GM12878 (cell line): ENCODE measurements around the gene ZNF331. TPM values are rescaled to one million over a fixed set of nuclear protein-coding genes. Genes with fewer than 3 reads are reported as not detected.
A peak's percentile ranks its signal among the peaks of the same experiment; 100 is the strongest.

Source experiments
- ATAC-seq: fragments of 200-7000 bp; cut with Tn5 transposase; 3 replicates; pipeline ENCODE4 v1.9.1; 2020; ENCODE audit warnings: mild to moderate bottlenecking, moderate library complexity
- BruUV-seq: library from RNA; stranded (reverse); fragments of 400-500 nt; replicated peaks from 2 replicates; lab custom pipeline; 2021; lab: Mats Ljungman, UMichigan
- CTCF ChIA-PET: fragments of 300-600 bp; sonication (Branson Sonifier 250); formaldehyde crosslinking; extraction: SDS; loops from one replicate; lab custom pipeline; 2021; ENCODE audit warnings: inconsistent platforms; lab: Yijun Ruan, JAX
- POLR2A ChIA-PET: fragments of 350-600 bp; formaldehyde crosslinking; extraction: SDS; loops from one replicate; lab custom pipeline; 2021; ENCODE audit warnings: inconsistent platforms; lab: Charles Lee
- RAD21 ChIA-PET: fragments of 300-600 bp; sonication (Branson Sonifier 250); formaldehyde crosslinking; loops from one replicate; lab custom pipeline; 2023; ENCODE audit warnings: antibody characterized with exemption; ENCODE audit not compliant: unreplicated experiment; lab: Charles Lee
- SMC1A ChIA-PET: fragments of 300-600 bp; sonication (Branson Sonifier 250); formaldehyde crosslinking; loops from one replicate; lab custom pipeline; 2023; ENCODE audit not compliant: unreplicated experiment, uncharacterized antibody; lab: Charles Lee
- DNase-seq: peaks from one replicate; pipeline ENCODE4 v3.0.0-alpha.2; 2011; ENCODE audit warnings: low read depth, low spot score
- FAIRE-seq: peaks from 3 replicates; lab custom pipeline; 2011; peaks lifted over from hg19 to GRCh38; lab: Jason Lieb, UNC
- H2AFZ ChIP-seq: 2 replicates; pipeline ENCODE4 v1.6.0; 2011; ENCODE audit warnings: low read depth, low read length, control low read depth; ENCODE audit not compliant: control insufficient read depth
- H3K27ac ChIP-seq: 2 replicates; pipeline ENCODE4 v1.5.1; 2011; ENCODE audit warnings: control low read depth; ENCODE audit not compliant: control insufficient read depth, insufficient read depth
- H3K27me3 ChIP-seq, 2 experiments: replicated peaks in 1 of 2; 2 replicates each; pipeline versions ENCODE4 v1.6.0 to v1.6.1; 2011; ENCODE audit warnings: low read length in 1 of 2; ENCODE audit not compliant: control insufficient read depth in 2 of 2, insufficient read depth in 2 of 2
- H3K36me3 ChIP-seq, 2 experiments: 2 replicates each; pipeline ENCODE4 v1.5.1; 2011; ENCODE audit warnings: low read length in 1 of 2; ENCODE audit not compliant: control insufficient read depth in 2 of 2, insufficient read depth in 2 of 2
- H3K4me1 ChIP-seq: 2 replicates; pipeline ENCODE4 v1.6.1; 2011; ENCODE audit warnings: mild to moderate bottlenecking, low read length, moderate library complexity, mixed read lengths; ENCODE audit not compliant: control insufficient read depth, insufficient read depth
- H3K4me2 ChIP-seq: 2 replicates; pipeline ENCODE4 v1.6.0; 2011; ENCODE audit warnings: control low read depth; ENCODE audit not compliant: control insufficient read depth, insufficient read depth
- H3K4me3 ChIP-seq: fragments of 200-600 bp; sonication (generic); 2 replicates; pipeline ENCODE4 v1.5.1; 2016
- H3K79me2 ChIP-seq: 2 replicates; pipeline ENCODE4 v1.6.0; 2011; ENCODE audit warnings: low read length; ENCODE audit not compliant: control insufficient read depth, insufficient read depth
- H3K9ac ChIP-seq: 2 replicates; pipeline ENCODE4 v1.8.0; 2011; ENCODE audit warnings: low read length, control low read depth, mixed read lengths; ENCODE audit not compliant: control insufficient read depth, insufficient read depth
- H3K9me3 ChIP-seq: replicated peaks from 3 replicates; pipeline ENCODE4 v1.5.1; 2011; ENCODE audit warnings: mild to moderate bottlenecking, low read length; ENCODE audit not compliant: control insufficient read depth, insufficient read depth
- H4K20me1 ChIP-seq: 2 replicates; pipeline ENCODE4 v1.6.0; 2011; ENCODE audit not compliant: control insufficient read depth, insufficient read depth
- HDAC6 ChIP-seq: fragments of 200-600 bp; sonication (generic); IDR thresholded peaks from one replicate; pipeline ENCODE4 v1.8.0; 2017; ENCODE audit warnings: antibody characterized with exemption; ENCODE audit not compliant: unreplicated experiment
- KLF5 ChIP-seq: fragments of 450-650 bp; IDR thresholded peaks from 2 replicates; pipeline ENCODE4 v1.6.1; 2014; ENCODE audit warnings: mild to moderate bottlenecking; ENCODE audit not compliant: partially characterized antibody
- MEF2A ChIP-seq: IDR thresholded peaks from 2 replicates; pipeline ENCODE4 v1.6.1; 2011; ENCODE audit warnings: low read depth, mild to moderate bottlenecking, low read length, moderate library complexity; ENCODE audit not compliant: insufficient read depth
- MTA2 ChIP-seq: fragments of 450-650 bp; IDR thresholded peaks from 2 replicates; pipeline ENCODE4 v1.6.1; 2016; ENCODE audit warnings: low read depth, mild to moderate bottlenecking, moderate library complexity
- NR2C1 ChIP-seq: fragments of 450-650 bp; IDR thresholded peaks from 2 replicates; pipeline ENCODE4 v1.6.1; 2017; ENCODE audit warnings: antibody characterized with exemption, mild to moderate bottlenecking, moderate library complexity
- PML ChIP-seq: IDR thresholded peaks from 2 replicates; pipeline ENCODE4 v1.6.1; 2012; ENCODE audit warnings: low read length, inconsistent platforms
- RUNX3 ChIP-seq: IDR thresholded peaks from 2 replicates; pipeline ENCODE4 v1.6.1; 2012; ENCODE audit warnings: low read length, inconsistent platforms
- ZNF217 ChIP-seq: fragments of 450-650 bp; IDR thresholded peaks from 2 replicates; pipeline ENCODE4 v1.6.1; 2017; ENCODE audit warnings: antibody characterized with exemption, mild to moderate bottlenecking
- WGBS: methylation state at CpG from one replicate; pipeline ENCODE4 v1.1.6; 2016; ENCODE audit warnings: low lambda C conversion rate; ENCODE audit not compliant: insufficient replicate concordance, insufficient coverage; ENCODE audit errors: missing lambda C conversion rate; 5-methylcytosine and 5-hydroxymethylcytosine counted together
- in situ Hi-C: fragments of 300-500 bp; cut with MboI; formaldehyde crosslinking; loops from 9 replicates; pipeline ENCODE4 v1.14.3; 2018; ENCODE audit warnings: mixed read lengths
- intact Hi-C: fragments of 100-400 bp; cut with micrococcal nuclease; formaldehyde crosslinking; loops from one replicate; pipeline ENCODE4 v1.14.2; 2022; ENCODE audit not compliant: unreplicated experiment
- polyA plus RNA-seq, 11 experiments: library from polyadenylated mRNA; depleted of rRNA in 4 of 11; unstranded in 6 of 11; stranded (reverse) in 5 of 11; fragments of >200 nt; fragmentation: Nextera tagmentation in 4 of 11; fragmentation: Illumina TruSeq in 1 of 11; extraction: Ambion mirVana in 4 of 11; extraction: Trizol in 1 of 11; gene quantifications; 1 replicate in 1 of 11; 2 replicates in 10 of 11; pipeline versions ENCODE4 v1.2.1 to v1.2.3, GENCODE V29; 2011 to 2016; ENCODE audit warnings: inconsistent platforms in 2 of 11, missing spikeins in 2 of 11, low read depth in 1 of 11
- total RNA-seq, 4 experiments: library from RNA; depleted of rRNA in 3 of 4; stranded (reverse); fragments of >200 nt in 3 of 4; fragmentation: Illumina TruSeq in 1 of 4; extraction: Trizol in 1 of 4; gene quantifications; 2 replicates each; pipeline versions ENCODE4 v1.2.1 to v1.2.3, GENCODE V29; 2013 to 2021
- TF ChIP-seq, protein P1 (sequence below): fragments of 450-650 bp; IDR thresholded peaks from 2 replicates; pipeline ENCODE4 v1.6.1; 2018; ENCODE audit warnings: mild to moderate bottlenecking, low read depth, moderate library complexity; ENCODE audit not compliant: partially characterized antibody
- TF ChIP-seq, protein P2 (sequence below): IDR thresholded peaks from 2 replicates; pipeline ENCODE4 v1.6.1; 2012; ENCODE audit warnings: low read depth, low read length, improper control_type of control experiment
- TF ChIP-seq, protein P3 (sequence below): fragments of 450-650 bp; IDR thresholded peaks from 2 replicates; pipeline ENCODE4 v1.6.1; 2016; ENCODE audit warnings: mild to moderate bottlenecking, moderate library complexity, borderline replicate concordance

Gene ZNF331
- total and polyA plus RNA-seq, 10 of the 15 experiments (the other 5 are each of a cell fraction or from before 2014, with no cell fraction given) = 2.6 to 11.5 (median 5.3) TPM

- CTCF ChIA-PET = interaction anchor here (0.5 kb wide), 1 partner anchor 640 kb away, joined by 3 read pairs; no protein-coding TSS in a partner anchor
- FAIRE-seq = peak; percentile 97
- TF ChIP-seq NR2C1 (peak; percentile 86), MTA2 (no peak), ZNF217 (no peak), MEF2A (no peak), PML (peak; percentile 48; the same call in 1 of the 2 replicates), KLF5 (peak; percentile 77), HDAC6 (no peak), RUNX3 (no peak)
- TF ChIP-seq, protein P1, sequence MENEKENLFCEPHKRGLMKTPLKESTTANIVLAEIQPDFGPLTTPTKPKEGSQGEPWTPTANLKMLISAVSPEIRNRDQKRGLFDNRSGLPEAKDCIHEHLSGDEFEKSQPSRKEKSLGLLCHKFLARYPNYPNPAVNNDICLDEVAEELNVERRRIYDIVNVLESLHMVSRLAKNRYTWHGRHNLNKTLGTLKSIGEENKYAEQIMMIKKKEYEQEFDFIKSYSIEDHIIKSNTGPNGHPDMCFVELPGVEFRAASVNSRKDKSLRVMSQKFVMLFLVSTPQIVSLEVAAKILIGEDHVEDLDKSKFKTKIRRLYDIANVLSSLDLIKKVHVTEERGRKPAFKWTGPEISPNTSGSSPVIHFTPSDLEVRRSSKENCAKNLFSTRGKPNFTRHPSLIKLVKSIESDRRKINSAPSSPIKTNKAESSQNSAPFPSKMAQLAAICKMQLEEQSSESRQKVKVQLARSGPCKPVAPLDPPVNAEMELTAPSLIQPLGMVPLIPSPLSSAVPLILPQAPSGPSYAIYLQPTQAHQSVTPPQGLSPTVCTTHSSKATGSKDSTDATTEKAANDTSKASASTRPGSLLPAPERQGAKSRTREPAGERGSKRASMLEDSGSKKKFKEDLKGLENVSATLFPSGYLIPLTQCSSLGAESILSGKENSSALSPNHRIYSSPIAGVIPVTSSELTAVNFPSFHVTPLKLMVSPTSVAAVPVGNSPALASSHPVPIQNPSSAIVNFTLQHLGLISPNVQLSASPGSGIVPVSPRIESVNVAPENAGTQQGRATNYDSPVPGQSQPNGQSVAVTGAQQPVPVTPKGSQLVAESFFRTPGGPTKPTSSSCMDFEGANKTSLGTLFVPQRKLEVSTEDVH = peak; percentile 59
- TF ChIP-seq, protein P2, sequence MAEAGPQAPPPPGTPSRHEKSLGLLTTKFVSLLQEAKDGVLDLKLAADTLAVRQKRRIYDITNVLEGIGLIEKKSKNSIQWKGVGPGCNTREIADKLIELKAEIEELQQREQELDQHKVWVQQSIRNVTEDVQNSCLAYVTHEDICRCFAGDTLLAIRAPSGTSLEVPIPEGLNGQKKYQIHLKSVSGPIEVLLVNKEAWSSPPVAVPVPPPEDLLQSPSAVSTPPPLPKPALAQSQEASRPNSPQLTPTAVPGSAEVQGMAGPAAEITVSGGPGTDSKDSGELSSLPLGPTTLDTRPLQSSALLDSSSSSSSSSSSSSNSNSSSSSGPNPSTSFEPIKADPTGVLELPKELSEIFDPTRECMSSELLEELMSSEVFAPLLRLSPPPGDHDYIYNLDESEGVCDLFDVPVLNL = peak; percentile 99
- TF ChIP-seq, protein P3, sequence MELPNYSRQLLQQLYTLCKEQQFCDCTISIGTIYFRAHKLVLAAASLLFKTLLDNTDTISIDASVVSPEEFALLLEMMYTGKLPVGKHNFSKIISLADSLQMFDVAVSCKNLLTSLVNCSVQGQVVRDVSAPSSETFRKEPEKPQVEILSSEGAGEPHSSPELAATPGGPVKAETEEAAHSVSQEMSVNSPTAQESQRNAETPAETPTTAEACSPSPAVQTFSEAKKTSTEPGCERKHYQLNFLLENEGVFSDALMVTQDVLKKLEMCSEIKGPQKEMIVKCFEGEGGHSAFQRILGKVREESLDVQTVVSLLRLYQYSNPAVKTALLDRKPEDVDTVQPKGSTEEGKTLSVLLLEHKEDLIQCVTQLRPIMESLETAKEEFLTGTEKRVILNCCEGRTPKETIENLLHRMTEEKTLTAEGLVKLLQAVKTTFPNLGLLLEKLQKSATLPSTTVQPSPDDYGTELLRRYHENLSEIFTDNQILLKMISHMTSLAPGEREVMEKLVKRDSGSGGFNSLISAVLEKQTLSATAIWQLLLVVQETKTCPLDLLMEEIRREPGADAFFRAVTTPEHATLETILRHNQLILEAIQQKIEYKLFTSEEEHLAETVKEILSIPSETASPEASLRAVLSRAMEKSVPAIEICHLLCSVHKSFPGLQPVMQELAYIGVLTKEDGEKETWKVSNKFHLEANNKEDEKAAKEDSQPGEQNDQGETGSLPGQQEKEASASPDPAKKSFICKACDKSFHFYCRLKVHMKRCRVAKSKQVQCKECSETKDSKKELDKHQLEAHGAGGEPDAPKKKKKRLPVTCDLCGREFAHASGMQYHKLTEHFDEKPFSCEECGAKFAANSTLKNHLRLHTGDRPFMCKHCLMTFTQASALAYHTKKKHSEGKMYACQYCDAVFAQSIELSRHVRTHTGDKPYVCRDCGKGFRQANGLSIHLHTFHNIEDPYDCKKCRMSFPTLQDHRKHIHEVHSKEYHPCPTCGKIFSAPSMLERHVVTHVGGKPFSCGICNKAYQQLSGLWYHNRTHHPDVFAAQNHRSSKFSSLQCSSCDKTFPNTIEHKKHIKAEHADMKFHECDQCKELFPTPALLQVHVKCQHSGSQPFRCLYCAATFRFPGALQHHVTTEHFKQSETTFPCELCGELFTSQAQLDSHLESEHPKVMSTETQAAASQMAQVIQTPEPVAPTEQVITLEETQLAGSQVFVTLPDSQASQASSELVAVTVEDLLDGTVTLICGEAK = peak; percentile 53; the same call in 1 of the 2 replicates
Measured at GRCh38 chr19:53520547-53521372, 17.2 kb upstream of the ZNF331 start.

More at GRCh38 chr19:53520547-53521372, 17.2 kb upstream of the ZNF331 start:
- ChIA-PET RAD21 (interaction anchor here (1.0 to 1.2 kb wide), 2 partner anchors 11 to 15 kb away, joined by 3 read pairs; no protein-coding TSS in a partner anchor), SMC1A (interaction anchor here (1.1 to 2.3 kb wide), 2 partner anchors 11 to 13 kb away, joined by 5 to 8 read pairs; no protein-coding TSS in a partner anchor), POLR2A (interaction anchor here (0.6 to 0.8 kb wide), 2 partner anchors 10 to 578 kb away, joined by 4 read pairs; no protein-coding TSS in a partner anchor)
- in situ Hi-C loops = no loop called here
- Histone ChIP-seq H3K9ac (peak overlapping the region; percentile 64), H3K36me3 (no peaks in the 10 kb centered on the region), H3K4me1 (peaks cover 4% of the 10 kb centered on the region; the same call in 1 of the 2 replicates), H3K79me2 (no peaks in the 10 kb centered on the region), H3K4me3 (peak overlapping the region; percentile 93), H3K4me2 (peak overlapping the region; percentile 93), H3K27me3 (no peaks in the 10 kb centered on the region), H3K27ac (peak overlapping the region; percentile 56), H4K20me1 (no peaks in the 10 kb centered on the region), H3K9me3 (peaks cover 7% of the 10 kb centered on the region; the same call in 2 of the 3 replicates), H2AFZ (peak overlapping the region; percentile 91)
- ATAC-seq (peak; percentile 100), DNase-seq (peak; percentile 80)
- 19% methylated on average over 42 of the region's 46 CpGs for WGBS
- BruUV-seq = no TSS peak
- intact Hi-C loops = loop anchor here (1.0 to 10.0 kb wide), 2 partner anchors 53 to 584 kb away; partner anchors contain the start of genes NDUFA3, OSCAR and ZNF813
